ENCODE data around the gene LRMDA.

Gene LRMDA

DNA sequence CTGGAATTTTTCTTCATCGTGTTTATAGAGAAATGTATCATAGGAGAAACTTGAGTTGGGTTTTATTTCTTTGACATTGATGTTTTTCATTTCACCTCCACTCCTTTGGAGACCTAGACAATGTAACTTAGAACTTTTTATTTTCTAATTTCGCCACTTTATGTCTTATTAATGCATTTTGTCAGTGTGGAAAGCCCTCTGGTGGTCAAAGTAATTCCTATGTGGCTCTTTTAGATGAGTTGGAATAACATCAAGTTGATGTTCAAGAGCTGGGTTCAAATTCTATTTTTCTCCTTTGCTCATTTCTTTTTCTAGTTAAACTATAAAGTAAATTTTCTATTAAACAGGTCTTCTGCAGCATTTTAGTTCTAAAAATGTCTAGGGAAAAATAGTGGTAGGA, 478.6 kb downstream of the LRMDA start:
- H3K27ac ChIP-seq: no peak overlapping the region
- peak; percentile 71 for TF ChIP-seq CTCF (conservative IDR thresholded peaks at IDR 0.05)

DNA sequence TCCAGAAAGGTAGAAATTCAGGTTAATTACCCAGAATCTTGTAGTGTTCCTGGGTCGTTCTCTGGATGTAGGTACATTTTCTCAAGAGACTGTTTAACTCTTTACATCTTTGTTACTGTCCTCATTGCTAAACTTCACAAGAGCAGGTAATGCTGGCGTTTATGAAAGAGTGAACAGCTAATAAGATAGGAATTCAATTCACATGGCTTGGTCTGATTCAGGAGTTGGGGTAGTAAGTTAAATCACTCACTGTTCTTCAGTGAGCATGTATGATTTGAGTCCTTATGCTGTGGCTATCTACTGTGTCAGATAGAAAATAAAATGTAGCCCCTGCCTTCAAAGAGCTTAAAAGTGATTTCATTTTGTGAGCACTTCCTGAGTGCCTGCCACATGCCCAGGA, 480.0 kb downstream of the LRMDA start:
- TF ChIP-seq CTCF (conservative IDR thresholded peaks at IDR 0.05): no peak
- no peak overlapping the region for H3K27ac ChIP-seq

GRCh38 chr10:75916906-75917305, 485.5 kb downstream of the LRMDA start:
- H3K27ac ChIP-seq: no peak overlapping the region
- no peak for TF ChIP-seq CTCF (conservative IDR thresholded peaks at IDR 0.05)

DNA sequence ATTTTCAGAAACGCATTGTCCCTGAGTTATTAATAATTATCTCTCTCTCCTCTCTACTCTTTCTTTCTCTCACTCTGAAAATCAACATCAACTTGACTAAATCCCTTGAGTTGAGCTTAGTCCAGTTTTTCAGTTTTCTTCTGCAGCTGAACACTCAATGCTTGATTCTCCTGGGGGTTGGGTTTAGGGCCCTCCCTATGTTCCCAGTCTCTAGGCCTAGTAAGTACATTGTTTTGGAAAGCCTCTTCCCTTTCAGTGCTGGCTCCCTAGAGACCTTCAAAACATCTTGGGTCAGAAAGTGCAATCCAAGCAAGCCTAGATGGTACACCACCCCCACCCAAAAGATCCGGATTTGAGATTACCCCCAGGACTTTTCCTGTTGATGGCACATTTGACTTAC, 488.5 kb downstream of the LRMDA start:
- no peak overlapping the region for H3K27ac ChIP-seq
- TF ChIP-seq CTCF (conservative IDR thresholded peaks at IDR 0.05): no peak

DNA sequence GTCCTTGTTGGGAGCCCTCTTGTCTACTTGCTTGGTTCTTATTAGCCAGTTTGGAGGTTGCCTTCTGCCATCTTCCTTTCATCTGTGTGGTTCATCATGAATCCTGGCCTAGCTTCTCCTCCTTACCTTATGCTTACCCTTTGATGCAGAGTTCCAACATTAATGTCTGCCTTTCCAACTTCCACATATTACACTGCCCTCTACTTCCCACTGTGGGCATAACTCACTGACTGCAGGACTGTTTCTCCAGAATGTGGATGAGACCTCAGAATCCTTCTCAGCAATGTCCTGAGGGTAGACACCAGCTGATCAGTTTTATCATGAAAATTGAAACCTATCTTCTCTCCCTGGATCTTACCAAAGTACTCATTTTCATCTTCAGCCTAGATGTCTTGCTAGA, 491.0 kb downstream of the LRMDA start:
- H3K27ac ChIP-seq: no peak overlapping the region
- TF ChIP-seq CTCF (conservative IDR thresholded peaks at IDR 0.05): no peak

DNA sequence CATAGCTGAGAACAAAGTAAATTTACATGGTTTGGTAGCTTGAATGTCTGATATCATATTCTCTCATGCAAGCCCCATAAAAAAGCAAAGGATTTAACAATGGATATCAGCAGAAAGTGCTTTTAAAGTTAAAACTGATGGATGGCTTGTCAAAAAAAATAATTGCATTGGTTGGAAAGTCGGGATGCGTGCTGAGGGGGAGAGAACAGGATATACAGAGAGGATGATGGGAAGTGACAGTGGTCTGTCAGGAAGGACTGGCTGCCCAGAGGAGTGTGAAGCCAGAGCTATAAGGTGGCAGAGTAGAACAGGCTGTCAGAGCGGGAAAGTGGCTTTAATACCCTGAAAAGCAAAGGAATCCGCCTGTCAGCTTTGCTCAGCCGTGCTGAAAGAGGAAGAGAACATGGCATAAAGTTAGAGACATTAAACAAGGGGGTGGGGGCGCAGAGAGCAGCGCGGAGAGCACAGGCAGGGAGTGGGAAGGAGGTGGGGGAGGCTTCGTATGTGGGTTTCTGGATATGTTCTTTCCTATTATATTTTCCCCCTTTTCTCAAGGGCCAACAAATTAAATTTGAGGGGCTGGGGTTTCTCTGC, 493.0 kb downstream of the LRMDA start:
- no peak overlapping the region for H3K27ac ChIP-seq
- no peak for TF ChIP-seq CTCF (conservative IDR thresholded peaks at IDR 0.05)

- H3K27ac ChIP-seq: no peak overlapping the region
- no peak for TF ChIP-seq CTCF (conservative IDR thresholded peaks at IDR 0.05)
Measured at GRCh38 chr10:75925999-75926398, 494.6 kb downstream of the LRMDA start.

Data from VCaP (cell line).